CD14-positive monocyte (primary cell): Measurements from ENCODE around the gene ANKRD29. TPM values are rescaled to one million over a fixed set of nuclear protein-coding genes. Genes with fewer than 3 reads are reported as not detected.
A peak's percentile ranks its signal among the peaks of the same experiment; 100 is the strongest.

Source experiments
- DNase-seq, 3 donors: peaks; one replicate each; pipeline ENCODE4 v3.0.0-alpha.2; 2011 to 2022
- H2AFZ ChIP-seq: 2 replicates; pipeline ENCODE4 v1.6.0; 2012; ENCODE audit warnings: mild to moderate bottlenecking, low read depth, low read length, inconsistent platforms; ENCODE audit not compliant: insufficient read depth, poor library complexity, severe bottlenecking
- H3K27ac ChIP-seq, 2 donors: 1 replicate in 1 of 2; 2 replicates in 1 of 2; pipeline ENCODE4 v1.5.1; 2012 to 2013; ENCODE audit warnings: low read length in 2 of 2, control low read depth in 1 of 2, inconsistent platforms in 1 of 2, low read depth in 1 of 2, mild to moderate bottlenecking in 1 of 2
- H3K27me3 ChIP-seq, 2 donors: one replicate each; pipeline versions ENCODE4 v1.6.0 to v1.6.1; 2011 to 2013; ENCODE audit warnings: low read length in 2 of 2; ENCODE audit not compliant: control insufficient read depth in 2 of 2, insufficient read depth in 2 of 2
- H3K36me3 ChIP-seq, 2 donors: replicated peaks in 1 of 2; 1 replicate in 1 of 2; 2 replicates in 1 of 2; pipeline versions ENCODE4 v1.5.1 to v1.6.1; 2012 to 2013; ENCODE audit warnings: low read length in 2 of 2, control low read depth in 1 of 2, inconsistent platforms in 1 of 2, mild to moderate bottlenecking in 1 of 2; ENCODE audit not compliant: insufficient read depth in 2 of 2, control insufficient read depth in 1 of 2
- H3K4me1 ChIP-seq, 2 donors: 1 replicate in 1 of 2; 2 replicates in 1 of 2; pipeline versions ENCODE4 v1.5.1 to v1.6.1; 2012 to 2013; ENCODE audit warnings: low read length in 2 of 2, control low read depth in 1 of 2, inconsistent platforms in 1 of 2, mild to moderate bottlenecking in 1 of 2, moderate library complexity in 1 of 2; ENCODE audit not compliant: insufficient read depth in 2 of 2, control insufficient read depth in 1 of 2
- H3K4me2 ChIP-seq: replicated peaks from 2 replicates; pipeline ENCODE3; 2012; ENCODE audit warnings: low read length, moderate library complexity, mild to moderate bottlenecking; ENCODE audit not compliant: poor library complexity, severe bottlenecking; ENCODE audit errors: extremely low read depth
- H3K4me3 ChIP-seq, 3 experiments: fragments of 200-600 bp in 1 of 3; sonication (generic) in 1 of 3; replicated peaks in 1 of 3; 1 replicate in 2 of 3; 2 replicates in 1 of 3; pipeline ENCODE4 v1.5.1; 2011 to 2013; ENCODE audit warnings: low read length in 3 of 3, mild to moderate bottlenecking in 3 of 3, control low read depth in 2 of 3, low read depth in 2 of 3, inconsistent platforms in 1 of 3, moderate library complexity in 1 of 3
- H3K79me2 ChIP-seq: 2 replicates; pipeline ENCODE4 v1.6.0; 2012; ENCODE audit warnings: mild to moderate bottlenecking, control low read depth, inconsistent platforms, low read length, moderate library complexity; ENCODE audit not compliant: insufficient read depth
- H3K9ac ChIP-seq: 2 replicates; pipeline ENCODE4 v1.6.0; 2017; ENCODE audit warnings: low read length, mild to moderate bottlenecking; ENCODE audit not compliant: insufficient read depth, poor library complexity, severe bottlenecking
- H3K9me3 ChIP-seq, 2 donors: replicated peaks in 1 of 2; 1 replicate in 1 of 2; 2 replicates in 1 of 2; pipeline versions ENCODE4 v1.5.1 to v1.6.1; 2012 to 2013; ENCODE audit warnings: low read length in 2 of 2, control low read depth in 1 of 2; ENCODE audit not compliant: control insufficient read depth in 1 of 2, insufficient read depth in 1 of 2
- H4K20me1 ChIP-seq: 2 replicates; pipeline ENCODE4 v1.6.0; 2012; ENCODE audit warnings: mild to moderate bottlenecking, low read length, control low read depth, moderate library complexity; ENCODE audit not compliant: insufficient read depth
- H3K27ac Mint-ChIP-seq, 7 donors: one replicate each; pipeline ENCODE4 v1.8.0; 2020; ENCODE audit warnings: mild to moderate bottlenecking in 7 of 7, mixed read lengths in 7 of 7, moderate library complexity in 6 of 7, inconsistent platforms in 2 of 7
- H3K27me3 Mint-ChIP-seq, 3 donors: one replicate each; pipeline ENCODE4 v1.8.0; 2021 to 2022; ENCODE audit warnings: low read depth in 3 of 3, mild to moderate bottlenecking in 3 of 3, mixed read lengths in 3 of 3, moderate library complexity in 3 of 3, inconsistent platforms in 1 of 3
- H3K36me3 Mint-ChIP-seq, 2 donors: one replicate each; pipeline ENCODE4 v1.8.0; 2020; ENCODE audit warnings: mixed read lengths in 2 of 2, inconsistent platforms in 1 of 2, mild to moderate bottlenecking in 1 of 2
- H3K4me1 Mint-ChIP-seq: one replicate; pipeline ENCODE4 v1.8.0; 2020; ENCODE audit warnings: mild to moderate bottlenecking, mixed read lengths
- H3K4me3 Mint-ChIP-seq, 2 donors: one replicate each; pipeline ENCODE4 v1.8.0; 2020; ENCODE audit warnings: mild to moderate bottlenecking in 2 of 2, mixed read lengths in 2 of 2, moderate library complexity in 1 of 2
- H3K9me3 Mint-ChIP-seq, 7 donors: one replicate each; pipeline ENCODE4 v1.8.0; 2020 to 2022; ENCODE audit warnings: mixed read lengths in 7 of 7, mild to moderate bottlenecking in 6 of 7, moderate library complexity in 6 of 7, inconsistent platforms in 2 of 7
- WGBS: methylation state at CpG from one replicate; pipeline ENCODE4 v1.1.5; 2013; ENCODE audit warnings: missing lambda C conversion rate; ENCODE audit not compliant: insufficient coverage; 5-methylcytosine and 5-hydroxymethylcytosine counted together
- intact Hi-C, 2 donors: fragments of 100-400 bp; cut with micrococcal nuclease; formaldehyde crosslinking; loops; one replicate each; pipeline versions ENCODE4 v1.15.0 to v1.15.1; 2023
- polyA plus RNA-seq, 3 donors: library from polyadenylated mRNA; depleted of rRNA in 1 of 3; unstranded in 2 of 3; stranded (reverse) in 1 of 3; fragments of 300-500 nt in 2 of 3; fragments of >200 nt in 1 of 3; fragmentation: Illumina TruSeq in 2 of 3; gene quantifications; 1 replicate in 2 of 3; 2 replicates in 1 of 3; pipeline ENCODE4 v1.2.3, GENCODE V29; 2012 to 2021
- TF ChIP-seq, protein P1 (sequence below): fragments of 200-600 bp; IDR thresholded peaks from one replicate; pipeline ENCODE4 v1.8.0; 2022; ENCODE audit warnings: antibody characterized with exemption, mild to moderate bottlenecking

ANKRD29 gene
- polyA plus RNA-seq, 3 donors, result 0.03 to 0.11 TPM; not detected in 1

DNA sequence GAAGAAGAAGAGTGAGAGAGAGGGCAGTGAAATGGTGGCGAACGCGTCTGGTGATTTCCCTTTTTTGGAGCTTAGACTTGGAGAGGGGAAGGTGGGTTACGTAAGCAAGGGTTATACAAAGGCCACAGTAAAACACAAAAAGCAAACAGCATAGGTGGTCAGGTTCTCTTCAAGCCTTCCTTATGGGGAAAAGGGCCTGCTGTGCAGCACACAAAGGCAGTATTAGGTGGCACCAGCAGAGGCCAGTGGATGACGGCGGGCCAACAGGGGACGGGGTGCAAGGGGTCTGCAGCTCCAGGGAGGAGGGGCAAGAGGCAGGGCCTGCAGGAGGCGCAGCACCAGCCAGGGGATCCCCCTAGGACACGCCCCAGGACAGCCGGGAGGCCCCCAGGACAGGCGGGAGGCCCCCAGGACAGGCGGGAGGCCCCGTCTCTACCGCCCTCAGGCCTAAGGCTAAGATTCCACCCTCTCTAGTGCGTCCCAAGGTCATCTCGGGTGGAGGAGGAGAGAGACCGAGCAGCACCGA lies 43.8 kb downstream of the ANKRD29 start:
- intact Hi-C loops, result no loop called here
- WGBS, result 1% methylated on average over 10 of the region's 18 CpGs

DNA sequence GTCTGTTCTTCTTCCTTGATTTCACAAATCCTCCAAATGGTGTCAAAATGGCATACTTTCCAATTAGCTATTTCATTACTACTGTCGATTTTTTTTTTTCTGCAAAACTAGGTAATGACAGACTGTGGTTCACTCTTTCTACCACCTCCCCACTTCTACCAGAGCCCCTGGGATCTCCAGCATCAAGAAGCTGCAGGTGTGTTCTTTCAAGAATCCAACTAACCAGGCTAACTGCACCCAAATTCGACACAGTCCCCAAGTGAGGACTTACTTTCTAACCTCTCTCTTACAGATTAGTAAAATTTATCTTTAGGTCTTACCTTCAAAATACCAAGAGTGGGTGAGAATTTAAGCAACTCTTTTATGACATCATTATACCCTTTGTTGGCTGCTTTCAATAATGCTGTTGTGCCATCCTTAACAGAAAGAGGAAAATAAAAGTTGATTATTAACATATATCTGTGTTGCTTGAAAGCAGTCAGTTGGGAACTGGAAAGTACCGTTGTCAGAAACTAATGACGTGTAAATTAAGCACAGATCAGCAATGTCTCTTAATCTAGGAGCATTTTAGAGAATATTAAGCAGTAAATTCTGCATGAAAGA lies 45.2 kb downstream of the ANKRD29 start:
- TF ChIP-seq, protein P1, sequence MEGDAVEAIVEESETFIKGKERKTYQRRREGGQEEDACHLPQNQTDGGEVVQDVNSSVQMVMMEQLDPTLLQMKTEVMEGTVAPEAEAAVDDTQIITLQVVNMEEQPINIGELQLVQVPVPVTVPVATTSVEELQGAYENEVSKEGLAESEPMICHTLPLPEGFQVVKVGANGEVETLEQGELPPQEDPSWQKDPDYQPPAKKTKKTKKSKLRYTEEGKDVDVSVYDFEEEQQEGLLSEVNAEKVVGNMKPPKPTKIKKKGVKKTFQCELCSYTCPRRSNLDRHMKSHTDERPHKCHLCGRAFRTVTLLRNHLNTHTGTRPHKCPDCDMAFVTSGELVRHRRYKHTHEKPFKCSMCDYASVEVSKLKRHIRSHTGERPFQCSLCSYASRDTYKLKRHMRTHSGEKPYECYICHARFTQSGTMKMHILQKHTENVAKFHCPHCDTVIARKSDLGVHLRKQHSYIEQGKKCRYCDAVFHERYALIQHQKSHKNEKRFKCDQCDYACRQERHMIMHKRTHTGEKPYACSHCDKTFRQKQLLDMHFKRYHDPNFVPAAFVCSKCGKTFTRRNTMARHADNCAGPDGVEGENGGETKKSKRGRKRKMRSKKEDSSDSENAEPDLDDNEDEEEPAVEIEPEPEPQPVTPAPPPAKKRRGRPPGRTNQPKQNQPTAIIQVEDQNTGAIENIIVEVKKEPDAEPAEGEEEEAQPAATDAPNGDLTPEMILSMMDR, result no peak
- peak overlapping the region in 1 of 7 donors; percentile 10 for H3K27ac Mint-ChIP-seq
- Histone ChIP-seq H3K27me3 (peaks cover 22 to 27% of the 10 kb centered on the region in 2 donors), H3K9me3 (no peaks in the 10 kb centered on the region), H3K79me2 (no peaks in the 10 kb centered on the region), H3K4me3 (no peak overlapping the region), H3K4me1 (peaks cover 14 to 18% of the 10 kb centered on the region in 2 donors), H2AFZ (no peak overlapping the region), H3K4me2 (no peak overlapping the region), H3K36me3 (no peaks in the 10 kb centered on the region), H4K20me1 (no peaks in the 10 kb centered on the region), H3K27ac (no peak overlapping the region), H3K9ac (no peak overlapping the region)
- 100% methylated on average over 1 of the region's 4 CpGs for WGBS
- peaks cover 0 to 8% (median 0%) of the 10 kb centered on the region in 7 donors for H3K9me3 Mint-ChIP-seq
- H3K4me1 Mint-ChIP-seq, result peaks cover 26% of the 10 kb centered on the region
- intact Hi-C loops, result no loop called here
- H3K36me3 Mint-ChIP-seq, result peaks cover 3 to 6% of the 10 kb centered on the region in 2 donors
- DNase-seq, result no peak
- peaks cover 21 to 38% (median 28%) of the 10 kb centered on the region in 3 donors for H3K27me3 Mint-ChIP-seq
- no peak overlapping the region for H3K4me3 Mint-ChIP-seq

More for the DNA sequence above, 43.8 kb downstream of the ANKRD29 start:
- Histone ChIP-seq H3K9me3 (no peaks in the 10 kb centered on the region), H3K79me2 (no peaks in the 10 kb centered on the region), H3K4me3 (peak overlapping the region; percentile 47 to 76 (median 54)), H3K27me3 (peaks cover 22 to 27% of the 10 kb centered on the region in 2 donors), H2AFZ (peak overlapping the region; percentile 91), H4K20me1 (no peaks in the 10 kb centered on the region), H3K4me2 (peak overlapping the region; percentile 99), H3K4me1 (peaks cover 14 to 18% of the 10 kb centered on the region in 2 donors), H3K27ac (no peak overlapping the region), H3K36me3 (no peaks in the 10 kb centered on the region), H3K9ac (peak overlapping the region; percentile 36)
- Mint-ChIP-seq H3K27ac (peak overlapping the region in 5 of 7 donors; percentile 26 to 77 (median 57)), H3K27me3 (peaks cover 21 to 38% (median 28%) of the 10 kb centered on the region in 3 donors), H3K4me1 (peaks cover 22% of the 10 kb centered on the region), H3K36me3 (peaks cover 3 to 6% of the 10 kb centered on the region in 2 donors), H3K9me3 (peaks cover 0 to 8% (median 0%) of the 10 kb centered on the region in 7 donors), H3K4me3 (peak overlapping the region; percentile 85 to 95)
- DNase-seq, result peak; percentile 59 to 74 (median 65)
- TF ChIP-seq, protein P1, result peak; percentile 16
